ENCODE measurements around the gene LUZP2. TPM values are rescaled to one million over a fixed set of nuclear protein-coding genes. Genes with fewer than 3 reads are reported as not detected.

Gene LUZP2
- total and polyA plus RNA-seq, 4 donors: 70.8 to 147 (median 99.0) TPM

- no peaks in the 10 kb centered on the region for H3K4me1 ChIP-seq (ENCODE audit: control insufficient read depth, insufficient read depth, low read length)
- H3K4me3 ChIP-seq (ENCODE audit: low read depth, low read length): no peak overlapping the region
- H3K27ac ChIP-seq (ENCODE audit: low read depth, low read length): no peak overlapping the region
- no peaks in the 10 kb centered on the region for H3K9me3 ChIP-seq (ENCODE audit: control insufficient read depth, insufficient read depth, low read length)
- no peaks in the 10 kb centered on the region for H3K27me3 ChIP-seq (ENCODE audit: control insufficient read depth, insufficient read depth, low read length)
- H3K36me3 ChIP-seq (ENCODE audit: control insufficient read depth, insufficient read depth, low read length): no peaks in the 10 kb centered on the region
- no CpG with 5 or more reads among the region's 5 CpGs for WGBS (ENCODE audit: insufficient coverage)
- no peak for DNase-seq (ENCODE audit: low read depth in 4 of 6, low spot score in 6 of 6)
These were observed 226.4 kb downstream of the LUZP2 start for GRCh38 chr11:24723231-24723630.

GRCh38 chr11:24731554-24731953 is 234.7 kb downstream of the LUZP2 start:
- H3K4me3 ChIP-seq (ENCODE audit: low read depth, low read length): no peak overlapping the region
- no peaks in the 10 kb centered on the region for H3K36me3 ChIP-seq (ENCODE audit: control insufficient read depth, insufficient read depth, low read length)
- no peaks in the 10 kb centered on the region for H3K4me1 ChIP-seq (ENCODE audit: control insufficient read depth, insufficient read depth, low read length)
- WGBS (ENCODE audit: insufficient coverage): no CpG with 5 or more reads among the region's 1 CpG
- no peaks in the 10 kb centered on the region for H3K9me3 ChIP-seq (ENCODE audit: control insufficient read depth, insufficient read depth, low read length)
- no peak overlapping the region for H3K27ac ChIP-seq (ENCODE audit: low read depth, low read length)
- H3K27me3 ChIP-seq (ENCODE audit: control insufficient read depth, insufficient read depth, low read length): no peaks in the 10 kb centered on the region
- no peak for DNase-seq (ENCODE audit: low read depth in 4 of 6, low spot score in 6 of 6)

GRCh38 chr11:24734742-24735237 is 237.9 kb downstream of the LUZP2 start:
- Histone ChIP-seq H3K4me1 (ENCODE audit: control insufficient read depth, insufficient read depth, low read length) (no peaks in the 10 kb centered on the region), H3K27me3 (ENCODE audit: control insufficient read depth, insufficient read depth, low read length) (no peaks in the 10 kb centered on the region), H3K9me3 (ENCODE audit: control insufficient read depth, insufficient read depth, low read length) (no peaks in the 10 kb centered on the region), H3K36me3 (ENCODE audit: control insufficient read depth, insufficient read depth, low read length) (peaks cover 4% of the 10 kb centered on the region), H3K4me3 (ENCODE audit: low read depth, low read length) (no peak overlapping the region), H3K27ac (ENCODE audit: low read depth, low read length) (no peak overlapping the region)
- no peak for DNase-seq (ENCODE audit: low read depth in 4 of 6, low spot score in 6 of 6)
- WGBS (ENCODE audit: insufficient coverage): 29% methylated on average over 1 of the region's 3 CpGs

GRCh38 chr11:24738972-24739371 is 242.1 kb downstream of the LUZP2 start:
- DNase-seq (ENCODE audit: low read depth in 4 of 6, low spot score in 6 of 6): no peak
- WGBS (ENCODE audit: insufficient coverage): 82% methylated on average over 1 of the region's 2 CpGs
- no peaks in the 10 kb centered on the region for H3K9me3 ChIP-seq (ENCODE audit: control insufficient read depth, insufficient read depth, low read length)
- H3K27ac ChIP-seq (ENCODE audit: low read depth, low read length): no peak overlapping the region
- no peak overlapping the region for H3K4me3 ChIP-seq (ENCODE audit: low read depth, low read length)
- H3K27me3 ChIP-seq (ENCODE audit: control insufficient read depth, insufficient read depth, low read length): no peaks in the 10 kb centered on the region
- no peaks in the 10 kb centered on the region for H3K4me1 ChIP-seq (ENCODE audit: control insufficient read depth, insufficient read depth, low read length)
- H3K36me3 ChIP-seq (ENCODE audit: control insufficient read depth, insufficient read depth, low read length): peaks cover 4% of the 10 kb centered on the region

- H3K4me1 ChIP-seq (ENCODE audit: control insufficient read depth, insufficient read depth, low read length): no peaks in the 10 kb centered on the region
- no peak overlapping the region for H3K4me3 ChIP-seq (ENCODE audit: low read depth, low read length)
- H3K9me3 ChIP-seq (ENCODE audit: control insufficient read depth, insufficient read depth, low read length): no peaks in the 10 kb centered on the region
- peaks cover 4% of the 10 kb centered on the region for H3K36me3 ChIP-seq (ENCODE audit: control insufficient read depth, insufficient read depth, low read length)
- H3K27ac ChIP-seq (ENCODE audit: low read depth, low read length): no peak overlapping the region
- DNase-seq (ENCODE audit: low read depth in 4 of 6, low spot score in 6 of 6): no peak
- WGBS (ENCODE audit: insufficient coverage): no CpG with 5 or more reads among the region's 4 CpGs
- H3K27me3 ChIP-seq (ENCODE audit: control insufficient read depth, insufficient read depth, low read length): no peaks in the 10 kb centered on the region
These were observed 242.8 kb downstream of the LUZP2 start for GRCh38 chr11:24739637-24740036.

GRCh38 chr11:24747275-24748251 is 250.7 kb downstream of the LUZP2 start:
- no peak for DNase-seq (ENCODE audit: low read depth in 4 of 6, low spot score in 6 of 6)
- Histone ChIP-seq H3K27ac (ENCODE audit: low read depth, low read length) (no peak overlapping the region), H3K9me3 (ENCODE audit: control insufficient read depth, insufficient read depth, low read length) (no peaks in the 10 kb centered on the region)

GRCh38 chr11:24748261-24748660 is 251.4 kb downstream of the LUZP2 start:
- no peak for DNase-seq (ENCODE audit: low read depth in 4 of 6, low spot score in 6 of 6)
- no peaks in the 10 kb centered on the region for H3K4me1 ChIP-seq (ENCODE audit: control insufficient read depth, insufficient read depth, low read length)
- peaks cover 3% of the 10 kb centered on the region for H3K36me3 ChIP-seq (ENCODE audit: control insufficient read depth, insufficient read depth, low read length)
- 100% methylated on average over 1 of the region's 7 CpGs for WGBS (ENCODE audit: insufficient coverage)
- no peak overlapping the region for H3K27ac ChIP-seq (ENCODE audit: low read depth, low read length)
- no peaks in the 10 kb centered on the region for H3K27me3 ChIP-seq (ENCODE audit: control insufficient read depth, insufficient read depth, low read length)
- no peaks in the 10 kb centered on the region for H3K9me3 ChIP-seq (ENCODE audit: control insufficient read depth, insufficient read depth, low read length)
- no peak overlapping the region for H3K4me3 ChIP-seq (ENCODE audit: low read depth, low read length)

More at GRCh38 chr11:24747275-24748251, 250.7 kb downstream of the LUZP2 start:
- Histone ChIP-seq H3K36me3 (ENCODE audit: control insufficient read depth, insufficient read depth, low read length) (peaks cover 3% of the 10 kb centered on the region), H3K4me1 (ENCODE audit: control insufficient read depth, insufficient read depth, low read length) (no peaks in the 10 kb centered on the region), H3K27me3 (ENCODE audit: control insufficient read depth, insufficient read depth, low read length) (no peaks in the 10 kb centered on the region), H3K4me3 (ENCODE audit: low read depth, low read length) (no peak overlapping the region)
- 96% methylated on average over 5 of the region's 5 CpGs for WGBS (ENCODE audit: insufficient coverage)

- Histone ChIP-seq H3K9me3 (ENCODE audit: control insufficient read depth, insufficient read depth, low read length) (no peaks in the 10 kb centered on the region), H3K27ac (ENCODE audit: low read depth, low read length) (no peak overlapping the region), H3K36me3 (ENCODE audit: control insufficient read depth, insufficient read depth, low read length) (peaks cover 3% of the 10 kb centered on the region), H3K27me3 (ENCODE audit: control insufficient read depth, insufficient read depth, low read length) (no peaks in the 10 kb centered on the region), H3K4me3 (ENCODE audit: low read depth, low read length) (no peak overlapping the region), H3K4me1 (ENCODE audit: control insufficient read depth, insufficient read depth, low read length) (no peaks in the 10 kb centered on the region)
- DNase-seq (ENCODE audit: low read depth in 4 of 6, low spot score in 6 of 6): no peak
These were observed 257.6 kb downstream of the LUZP2 start for GRCh38 chr11:24754406-24754805.

- no peak overlapping the region for H3K27ac ChIP-seq (ENCODE audit: low read depth, low read length)
- no peaks in the 10 kb centered on the region for H3K4me1 ChIP-seq (ENCODE audit: control insufficient read depth, insufficient read depth, low read length)
- 65% methylated on average over 3 of the region's 7 CpGs for WGBS (ENCODE audit: insufficient coverage)
- no peak for DNase-seq (ENCODE audit: low read depth in 4 of 6, low spot score in 6 of 6)
- no peaks in the 10 kb centered on the region for H3K36me3 ChIP-seq (ENCODE audit: control insufficient read depth, insufficient read depth, low read length)
- H3K27me3 ChIP-seq (ENCODE audit: control insufficient read depth, insufficient read depth, low read length): no peaks in the 10 kb centered on the region
- H3K4me3 ChIP-seq (ENCODE audit: low read depth, low read length): no peak overlapping the region
- no peaks in the 10 kb centered on the region for H3K9me3 ChIP-seq (ENCODE audit: control insufficient read depth, insufficient read depth, low read length)
These were observed 258.5 kb downstream of the LUZP2 start for GRCh38 chr11:24755260-24755839.
